ENCODE results near the gene ANKRD62.
"Not testable (repeated sequence)": the region's sequence is repeated elsewhere in the genome, so short reads cannot be mapped to it uniquely, and the experiment has no call there.

ANKRD62 gene

GRCh38 chr18:12101266-12101665, 7.6 kb downstream of the ANKRD62 start:
- peak; percentile 36 for DNase-seq

GRCh38 chr18:12102136-12102842, 8.6 kb downstream of the ANKRD62 start:
- DNase-seq = no peak

GRCh38 chr18:12106471-12106870, 12.8 kb downstream of the ANKRD62 start:
- DNase-seq = no peak

GRCh38 chr18:12109836-12110235, 16.2 kb downstream of the ANKRD62 start:
- DNase-seq = no peak

GRCh38 chr18:12113999-12114646, 20.5 kb downstream of the ANKRD62 start:
- DNase-seq = no peak

GRCh38 chr18:12119358-12119757, 25.7 kb downstream of the ANKRD62 start:
- DNase-seq = no peak

- DNase-seq = peak; percentile 10
These were observed 27.8 kb downstream of the ANKRD62 start for GRCh38 chr18:12121175-12122042.

- DNase-seq = not testable (repeated sequence)
These were observed 28.4 kb downstream of the ANKRD62 start for GRCh38 chr18:12122043-12122389.

- DNase-seq = not testable (repeated sequence)
These were observed 34.0 kb downstream of the ANKRD62 start for GRCh38 chr18:12127647-12128046.

GRCh38 chr18:12138831-12139230, 45.2 kb downstream of the ANKRD62 start:
- DNase-seq = not testable (repeated sequence)

- not testable (repeated sequence) for DNase-seq
These were observed 47.2 kb downstream of the ANKRD62 start for GRCh38 chr18:12140866-12141265.

GRCh38 chr18:12141778-12142177, 48.1 kb downstream of the ANKRD62 start:
- DNase-seq = not testable (repeated sequence)

GRCh38 chr18:12149431-12149830, 55.8 kb downstream of the ANKRD62 start:
- DNase-seq = not testable (repeated sequence)

- peak; percentile 52 for DNase-seq
These were observed 60.7 kb downstream of the ANKRD62 start for GRCh38 chr18:12154361-12154760.

GRCh38 chr18:12155996-12156395, 62.4 kb downstream of the ANKRD62 start:
- no peak for DNase-seq

- DNase-seq = no peak
These were observed 65.8 kb downstream of the ANKRD62 start for GRCh38 chr18:12159446-12159845.

GRCh38 chr18:12162786-12163185, 69.1 kb downstream of the ANKRD62 start:
- no peak for DNase-seq

GRCh38 chr18:12165038-12165768, 71.6 kb downstream of the ANKRD62 start:
- DNase-seq = no peak

All from inflammatory macrophage treated with lipopolysaccharide for 4 hours (primary cell).